ENCODE data around the gene PLCG1. TPM values are rescaled to one million over a fixed set of nuclear protein-coding genes. Genes with fewer than 3 reads are reported as not detected.

The PLCG1 gene
- total and polyA plus RNA-seq, 2 experiments from 2014 or later: 27.4 to 206 TPM

- no peak for TF ChIP-seq CTCF (conservative IDR thresholded peaks at IDR 0.05; ENCODE audit: low read depth in 2 of 2)
- no peak for TF ChIP-seq ETS1 (IDR thresholded peaks at IDR 0.05)
- TF ChIP-seq EZH2phosphoT487 (IDR thresholded peaks at IDR 0.05; ENCODE audit: unreplicated experiment): no peak
Observed at GRCh38 chr20:41178495-41178894, 41.2 kb downstream of the PLCG1 start (continued).

GRCh38 chr20:41178904-41179432 lies 41.6 kb downstream of the PLCG1 start:
- Histone ChIP-seq H3K27ac (ENCODE audit: low read depth) (no peak overlapping the region), H3K36me3 (ENCODE audit: insufficient read depth) (peaks cover 21% of the 10 kb centered on the region), H3K4me3 (no peak overlapping the region), H2AFZ (no peak overlapping the region), H3K9me2 (ENCODE audit: insufficient read depth) (no peaks in the 10 kb centered on the region), H3K79me2 (replicated peaks; ENCODE audit: insufficient read depth) (no peaks in the 10 kb centered on the region), H3K27me3 (ENCODE audit: insufficient read depth) (no peaks in the 10 kb centered on the region), H3F3A (replicated peaks; ENCODE audit: low read depth) (no peaks in the 10 kb centered on the region), H3K4me2 (no peak overlapping the region), H4K20me1 (replicated peaks; ENCODE audit: insufficient read depth) (peaks cover 8% of the 10 kb centered on the region), H3K4me1 (ENCODE audit: insufficient read depth) (peaks cover 5% of the 10 kb centered on the region; the same call in 1 of the 2 replicates)
- TF ChIP-seq EZH2phosphoT487 (IDR thresholded peaks at IDR 0.05; ENCODE audit: unreplicated experiment): no peak
- TF ChIP-seq CTCF (conservative IDR thresholded peaks at IDR 0.05; ENCODE audit: low read depth in 2 of 2): no peak
- peak; percentile 19; the same call in 1 of the 2 replicates for TF ChIP-seq POLR2AphosphoS5 (IDR thresholded peaks at IDR 0.05; ENCODE audit: low read depth)
- TF ChIP-seq ZNF462 (CRISPR knock-in tag; IDR thresholded peaks at IDR 0.05): no peak
- peak; percentile 48 for ATAC-seq
- Mint-ChIP-seq H3K9me3 (no peaks in the 10 kb centered on the region), H3K4me1 (peaks cover 16% of the 10 kb centered on the region; the same call in 2 of the 3 replicates), H3K27ac (no peak overlapping the region; the same call in 1 of the 2 replicates), H3K4me3 (no peak overlapping the region), H3K36me3 (ENCODE audit: low read depth) (peaks cover 38% of the 10 kb centered on the region), H3K27me3 (ENCODE audit: insufficient read depth, low read depth, poor library complexity) (peaks cover 16% of the 10 kb centered on the region)
- DNase-seq (ENCODE audit: low spot score): no peak

Measured in GM23338 (cell line).